Testis (tissue), 3 donors: ENCODE data around the gene NEAT1. TPM values are rescaled to one million over a fixed set of nuclear protein-coding genes. Genes with fewer than 3 reads are reported as not detected.

Source experiments
- DNase-seq: peaks from one replicate; pipeline ENCODE4 v3.0.0-alpha.2; 2019
- H3K27ac ChIP-seq, 2 donors: fragments of 200-600 bp; sonication (generic); one replicate each; pipeline ENCODE4 v1.5.1; 2019
- H3K27me3 ChIP-seq: fragments of 200-600 bp; sonication (generic); one replicate; pipeline ENCODE4 v1.5.1; 2019
- H3K36me3 ChIP-seq: fragments of 200-600 bp; sonication (generic); one replicate; pipeline ENCODE4 v1.5.1; 2017; ENCODE audit warnings: low read depth; ENCODE audit errors: missing control alignments
- H3K4me1 ChIP-seq: fragments of 200-600 bp; sonication (generic); one replicate; pipeline ENCODE4 v1.5.1; 2019
- H3K4me3 ChIP-seq, 2 donors: fragments of 200-600 bp; sonication (generic); one replicate each; pipeline ENCODE4 v1.5.1; 2017 to 2019
- H3K9me3 ChIP-seq: fragments of 200-600 bp; sonication (generic); one replicate; pipeline ENCODE4 v1.5.1; 2017
- CTCF ChIP-seq, 3 experiments: fragments of 450-650 bp in 2 of 3; fragments of 200-600 bp in 1 of 3; sonication (generic) in 1 of 3; IDR thresholded peaks; one replicate each; pipeline ENCODE4 v1.5.1; 2016 to 2019; ENCODE audit warnings: antibody characterized with exemption in 3 of 3, mild to moderate bottlenecking in 2 of 3, moderate library complexity in 1 of 3
- POLR2A ChIP-seq: fragments of 450-650 bp; IDR thresholded peaks from one replicate; pipeline ENCODE4 v1.6.1; 2017; ENCODE audit warnings: antibody characterized with exemption, mild to moderate bottlenecking, moderate library complexity
- WGBS, 2 donors: methylation state at CpG; one replicate each; pipeline ENCODE4 v1.1.5; 2018; 5-methylcytosine and 5-hydroxymethylcytosine counted together
- intact Hi-C: fragments of 100-400 bp; cut with DNase I; formaldehyde crosslinking; loops from one replicate; pipeline ENCODE4 v1.15.1; 2023; ENCODE audit warnings: low total_unique reads
- microRNA counts, 2 donors: library from miRNA; unstranded; fragments of <30 nt; microRNA quantifications; one replicate each; lab custom pipeline; 2016
- polyA plus RNA-seq: library from polyadenylated mRNA; stranded (reverse); fragments of 350-450 nt; fragmentation: Illumina TruSeq; extraction: RNeasy Lipid Tissue Mini Kit (QIAGEN cat#74804); gene quantifications from one replicate; pipeline ENCODE4 v1.2.3, GENCODE V29; 2014; ENCODE audit warnings: low read depth, low replicate concordance; ENCODE audit not compliant: insufficient read depth
- small RNA-seq, 2 donors: library from RNA; depleted of rRNA; stranded (forward); fragments of <200 nt; gene quantifications; one replicate each; pipeline ENCODE3, GENCODE V24; 2016
- total RNA-seq, 2 donors: library from RNA; depleted of rRNA; stranded (reverse); fragments of >200 nt; gene quantifications; one replicate each; pipeline ENCODE4 v1.2.3, GENCODE V29; 2016

The NEAT1 gene
- total and polyA plus RNA-seq, 3 donors from 2014 or later: 189 to 243 (median 230) TPM

GRCh38 chr11:65491614-65492386 is 69.2 kb downstream of the NEAT1 start:
- intact Hi-C loops: no loop called here
- 43 to 62% methylated on average over 12 to 17 of the region's 17 CpGs for WGBS, 2 donors
- H3K4me3 ChIP-seq: no peak overlapping the region

GRCh38 chr11:65492387-65492636 is 69.7 kb downstream of the NEAT1 start:
- WGBS, 2 donors: 34 to 54% methylated on average over 4 of the region's 4 CpGs
- intact Hi-C loops: no loop called here
- H3K36me3 ChIP-seq: no peaks in the 10 kb centered on the region
- H3K27ac ChIP-seq: peak overlapping the region; percentile 90 to 96
- H3K9me3 ChIP-seq: no peaks in the 10 kb centered on the region
- H3K27me3 ChIP-seq: no peaks in the 10 kb centered on the region
- DNase-seq: no peak
- H3K4me1 ChIP-seq: peaks cover 95% of the 10 kb centered on the region
- TF ChIP-seq CTCF (IDR thresholded peaks at IDR 0.05): no peak
- TF ChIP-seq POLR2A: no peak
- H3K4me3 ChIP-seq: no peak overlapping the region

More at GRCh38 chr11:65491614-65492386, 69.2 kb downstream of the NEAT1 start:
- H3K27ac ChIP-seq: peak overlapping the region; percentile 90 to 96
- no peaks in the 10 kb centered on the region for H3K36me3 ChIP-seq
- peak; percentile 83 for DNase-seq
- TF ChIP-seq POLR2A: no peak
- no peak for TF ChIP-seq CTCF (IDR thresholded peaks at IDR 0.05)
- no peaks in the 10 kb centered on the region for H3K27me3 ChIP-seq
- H3K9me3 ChIP-seq: no peaks in the 10 kb centered on the region
- peaks cover 95% of the 10 kb centered on the region for H3K4me1 ChIP-seq

DNA sequence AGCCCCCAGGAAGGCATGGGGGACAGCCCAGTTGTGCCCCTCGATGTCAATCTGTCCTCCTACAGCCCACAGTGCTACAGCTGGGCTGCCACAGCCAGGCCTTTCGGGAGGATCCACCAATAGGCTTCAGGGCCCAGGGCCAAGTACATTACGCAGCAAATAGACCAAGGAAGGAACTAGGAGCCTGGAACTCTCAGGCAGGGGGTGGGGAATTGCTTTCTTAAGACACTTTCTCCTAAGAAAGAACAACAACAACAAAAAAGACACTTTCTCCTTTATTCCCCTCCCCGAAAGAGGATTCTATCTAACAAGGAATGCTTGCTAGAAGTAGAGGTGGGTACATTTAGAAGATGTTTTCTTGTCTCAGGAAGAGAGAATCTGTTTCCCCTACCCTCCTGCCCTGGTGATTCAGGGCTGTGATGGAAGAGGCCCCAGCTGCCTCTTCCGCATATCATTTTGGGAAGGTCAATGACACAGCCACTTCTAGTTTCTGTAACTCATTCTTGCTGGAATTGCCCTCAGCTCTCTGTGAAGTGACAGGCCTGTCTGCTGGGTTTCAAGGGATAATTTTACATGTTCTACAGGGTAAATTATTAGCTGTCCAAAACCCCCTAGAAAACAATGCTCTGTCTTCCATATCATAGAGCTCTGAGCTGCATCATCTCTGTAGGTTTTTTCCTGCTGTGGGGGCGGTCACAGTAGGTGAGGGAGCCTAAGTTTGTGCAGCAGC is 70.2 kb downstream of the NEAT1 start:
- peak; percentile 96 for DNase-seq

DNA sequence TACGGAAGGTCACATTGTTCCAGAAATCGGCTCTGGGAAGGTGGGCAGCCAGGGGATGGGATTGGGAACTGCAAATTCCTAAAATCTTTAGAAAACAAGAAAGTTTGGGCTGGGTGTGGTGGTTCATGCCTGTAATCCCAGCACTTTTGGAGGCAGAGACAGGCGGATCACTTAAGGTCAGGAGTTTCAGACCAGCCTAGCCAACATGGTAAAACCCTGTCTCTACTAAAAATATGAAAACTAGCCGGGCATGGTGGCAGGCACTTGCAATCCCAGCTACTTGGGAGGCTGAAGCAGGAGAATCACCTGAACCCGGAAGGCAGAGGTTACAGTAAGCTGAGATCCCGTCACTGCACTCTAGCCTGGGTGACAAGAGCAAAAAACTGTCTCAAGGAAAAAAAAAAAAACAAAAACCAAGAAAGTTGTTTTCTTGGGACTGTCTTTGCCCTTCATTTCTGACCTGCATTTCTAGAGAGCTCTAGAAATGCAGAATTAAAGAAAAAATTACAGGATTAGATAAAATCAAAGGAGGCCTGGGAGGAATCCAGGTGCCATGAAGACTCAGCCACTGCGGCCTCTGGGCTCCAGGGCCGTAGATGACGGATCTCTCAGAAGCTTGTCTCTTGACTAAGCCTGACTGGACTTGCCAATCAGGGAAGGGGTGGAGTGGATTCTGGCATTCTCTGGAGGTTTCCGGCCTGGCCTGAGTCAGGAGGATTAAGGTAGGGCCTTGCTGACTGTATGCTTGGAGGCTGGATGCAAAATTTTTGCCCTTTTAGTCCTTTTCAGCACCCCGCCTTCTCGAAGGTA is 71.0 kb downstream of the NEAT1 start:
- Histone ChIP-seq H3K27ac (peak overlapping the region; percentile 90 to 96), H3K4me3 (no peak overlapping the region), H3K36me3 (no peaks in the 10 kb centered on the region), H3K4me1 (peaks cover 84% of the 10 kb centered on the region), H3K27me3 (no peaks in the 10 kb centered on the region), H3K9me3 (no peaks in the 10 kb centered on the region)
- DNase-seq: no peak
- intact Hi-C loops: no loop called here
- TF ChIP-seq POLR2A (no peak), CTCF (IDR thresholded peaks at IDR 0.05) (no peak)
- 50 to 58% methylated on average over 12 of the region's 12 CpGs for WGBS, 2 donors

More for the DNA sequence above, 70.2 kb downstream of the NEAT1 start:
- no peaks in the 10 kb centered on the region for H3K36me3 ChIP-seq
- intact Hi-C loops: no loop called here
- no peak overlapping the region for H3K4me3 ChIP-seq
- peak overlapping the region; percentile 90 to 96 for H3K27ac ChIP-seq
- no peaks in the 10 kb centered on the region for H3K27me3 ChIP-seq
- H3K4me1 ChIP-seq: peaks cover 92% of the 10 kb centered on the region
- no peaks in the 10 kb centered on the region for H3K9me3 ChIP-seq
- no peak for TF ChIP-seq POLR2A
- WGBS, 2 donors: 26 to 51% methylated on average over 6 of the region's 6 CpGs

MicroRNAs within 50 kb of the gene (microRNA counts, 767-probe panel; counts per million panel counts)
- 973 to 3,959 counts per million in 2 donors for microRNA hsa-miR-612 (lab: Ali Mortazavi, UCI)

Small RNA genes within 50 kb of the gene (small RNA-seq; reads per million reads assigned to genes)
- gene RF01684: 0 reads per million in 2 donors

Other genes with a start within 250 kb of the NEAT1 start
- 10 to 100 TPM; 36.2 to 85.3 TPM for gene CAPN1, start 240.9 kb upstream of the NEAT1 start, total RNA-seq
- gene CAPN1, start 240.9 kb upstream of the NEAT1 start, polyA plus RNA-seq: 27.3 TPM
- gene POLA2, start 160.8 kb upstream of the NEAT1 start, total RNA-seq: 10 to 100 TPM; 24.2 to 27.6 TPM
- gene POLA2, start 160.8 kb upstream of the NEAT1 start, polyA plus RNA-seq: 21.9 TPM
- 1 to 10 TPM; 3.5 to 4.4 TPM for gene CDC42EP2, start 107.9 kb upstream of the NEAT1 start, total RNA-seq
- 5.1 TPM for gene CDC42EP2, start 107.9 kb upstream of the NEAT1 start, polyA plus RNA-seq
- gene DPF2, start 88.9 kb upstream of the NEAT1 start, total RNA-seq: 10 to 100 TPM; 86.8 to 91.2 TPM
- 94.5 TPM for gene DPF2, start 88.9 kb upstream of the NEAT1 start, polyA plus RNA-seq
- 1 to 10 TPM; 5.3 to 7.6 TPM for gene TIGD3, start 68.0 kb upstream of the NEAT1 start, total RNA-seq
- 7.1 TPM for gene TIGD3, start 68.0 kb upstream of the NEAT1 start, polyA plus RNA-seq
- gene SLC25A45, start 40.2 kb upstream of the NEAT1 start, total RNA-seq: 10 to 100 TPM; 10.1 to 10.6 TPM
- 8.0 TPM for gene SLC25A45, start 40.2 kb upstream of the NEAT1 start, polyA plus RNA-seq
- gene FRMD8, start 36.2 kb upstream of the NEAT1 start, total RNA-seq: 100 to 1,000 TPM in 1 of 2 donors, 10 to 100 TPM in 1; 92.5 to 118 TPM
- 31.4 TPM for gene FRMD8, start 36.2 kb upstream of the NEAT1 start, polyA plus RNA-seq
- gene MALAT1, start 76.2 kb downstream of the NEAT1 start, total RNA-seq: 1,000 to 10,000 TPM; 8,109 to 9,314 TPM
- gene MALAT1, start 76.2 kb downstream of the NEAT1 start, polyA plus RNA-seq: 26.7 TPM
- gene SCYL1, start 102.3 kb downstream of the NEAT1 start, total RNA-seq: 100 to 1,000 TPM; 131 to 160 TPM
- 127 TPM for gene SCYL1, start 102.3 kb downstream of the NEAT1 start, polyA plus RNA-seq
- 100 to 1,000 TPM; 112 to 126 TPM for gene LTBP3, start 135.6 kb downstream of the NEAT1 start, total RNA-seq
- gene LTBP3, start 135.6 kb downstream of the NEAT1 start, polyA plus RNA-seq: 58.1 TPM
- 10 to 100 TPM; 67.7 to 79.6 TPM for gene ZNRD2, start 147.7 kb downstream of the NEAT1 start, total RNA-seq
- 77.6 TPM for gene ZNRD2, start 147.7 kb downstream of the NEAT1 start, polyA plus RNA-seq
- 10 to 100 TPM; 59.9 to 63.2 TPM for gene FAM89B, start 149.7 kb downstream of the NEAT1 start, total RNA-seq
- gene FAM89B, start 149.7 kb downstream of the NEAT1 start, polyA plus RNA-seq: 25.8 TPM
- gene EHBP1L1, start 153.3 kb downstream of the NEAT1 start, total RNA-seq: 10 to 100 TPM; 51.0 to 66.8 TPM
- gene EHBP1L1, start 153.3 kb downstream of the NEAT1 start, polyA plus RNA-seq: 20.5 TPM
- gene KCNK7, start 173.0 kb downstream of the NEAT1 start, total RNA-seq: 1 to 10 TPM in 1 of 2 donors, under 1 TPM in 1; 0.99 to 2.5 TPM
- gene KCNK7, start 173.0 kb downstream of the NEAT1 start, polyA plus RNA-seq: 0.26 TPM
- 10 to 100 TPM; 68.4 to 75.7 TPM for gene MAP3K11, start 191.4 kb downstream of the NEAT1 start, total RNA-seq
- gene MAP3K11, start 191.4 kb downstream of the NEAT1 start, polyA plus RNA-seq: 40.7 TPM
- 10 to 100 TPM; 78.4 to 87.6 TPM for gene PCNX3, start 193.0 kb downstream of the NEAT1 start, total RNA-seq
- 61.4 TPM for gene PCNX3, start 193.0 kb downstream of the NEAT1 start, polyA plus RNA-seq
- gene SIPA1, start 215.3 kb downstream of the NEAT1 start, total RNA-seq: 10 to 100 TPM; 15.2 to 23.5 TPM
- gene SIPA1, start 215.3 kb downstream of the NEAT1 start, polyA plus RNA-seq: 29.0 TPM
- gene RELA, start 240.1 kb downstream of the NEAT1 start, total RNA-seq: 10 to 100 TPM; 64.9 to 82.0 TPM
- gene RELA, start 240.1 kb downstream of the NEAT1 start, polyA plus RNA-seq: 47.5 TPM